GM18861 (cell line): ENCODE measurements around the gene APBA3.

Experiments used
- ATAC-seq: cut with Tn5 transposase; IDR thresholded peaks from one replicate; pipeline ENCODE4 v1.9.1; 2021; ENCODE audit not compliant: unreplicated experiment

Gene APBA3

DNA sequence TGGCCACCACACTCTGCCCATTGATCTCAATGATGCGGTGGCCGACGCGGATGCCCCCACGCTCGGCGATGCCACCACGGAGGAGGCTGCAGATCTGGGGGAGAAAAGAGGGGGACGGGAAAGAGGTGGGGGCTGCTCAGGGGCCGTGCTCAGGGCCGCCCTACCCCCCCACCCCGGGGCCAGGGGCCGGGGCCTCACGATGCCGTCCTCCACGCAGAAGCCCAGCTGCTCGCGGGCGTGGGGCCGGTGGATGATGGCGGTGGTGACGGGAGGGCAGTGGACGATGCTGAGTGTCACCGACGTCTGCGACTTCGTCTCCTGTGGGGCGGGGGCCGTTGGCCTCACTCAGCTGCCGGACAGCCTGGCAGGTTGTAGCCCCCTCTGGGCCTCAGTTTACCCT, 10.3 kb downstream of the APBA3 start:
- no peak for ATAC-seq

DNA sequence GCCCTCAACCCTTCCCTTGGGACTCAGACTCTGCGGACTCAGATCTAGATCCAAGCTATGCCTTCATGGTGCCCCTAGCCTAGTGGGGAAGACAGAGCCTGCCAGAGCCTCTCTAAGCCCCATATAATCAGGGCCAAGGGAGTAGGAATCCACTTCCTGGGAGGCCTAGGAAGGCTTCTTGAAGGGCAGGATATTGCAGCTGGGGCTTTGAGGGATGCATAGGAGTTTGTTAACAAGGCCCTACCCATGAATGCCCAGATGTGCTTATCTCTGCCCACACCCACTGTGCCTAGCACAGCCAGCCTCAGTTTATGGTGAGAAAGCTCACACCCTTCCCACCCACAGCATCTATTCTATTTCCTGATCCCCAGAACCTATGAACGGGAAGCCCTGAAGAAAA, 11.3 kb downstream of the APBA3 start:
- ATAC-seq, result no peak

DNA sequence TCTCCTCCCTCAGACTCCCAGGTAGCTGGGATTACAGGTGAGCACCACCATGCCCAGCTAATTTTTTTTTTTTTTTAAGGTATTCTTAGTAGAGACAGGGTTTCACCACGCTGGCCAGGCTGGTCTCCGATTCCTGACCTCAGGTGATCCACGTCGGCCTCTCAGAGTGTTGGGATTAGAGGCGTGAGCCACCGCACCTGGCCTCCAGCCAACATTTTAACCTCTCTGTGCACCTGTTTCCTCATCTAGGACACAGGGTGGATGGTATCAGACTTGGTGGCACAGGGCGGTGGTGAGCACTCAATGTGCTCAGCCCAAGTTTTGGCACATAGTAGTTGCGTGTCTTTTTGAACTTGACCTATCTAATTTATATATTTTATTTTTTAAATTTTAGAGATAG, 12.5 kb downstream of the APBA3 start:
- ATAC-seq, result no peak

DNA sequence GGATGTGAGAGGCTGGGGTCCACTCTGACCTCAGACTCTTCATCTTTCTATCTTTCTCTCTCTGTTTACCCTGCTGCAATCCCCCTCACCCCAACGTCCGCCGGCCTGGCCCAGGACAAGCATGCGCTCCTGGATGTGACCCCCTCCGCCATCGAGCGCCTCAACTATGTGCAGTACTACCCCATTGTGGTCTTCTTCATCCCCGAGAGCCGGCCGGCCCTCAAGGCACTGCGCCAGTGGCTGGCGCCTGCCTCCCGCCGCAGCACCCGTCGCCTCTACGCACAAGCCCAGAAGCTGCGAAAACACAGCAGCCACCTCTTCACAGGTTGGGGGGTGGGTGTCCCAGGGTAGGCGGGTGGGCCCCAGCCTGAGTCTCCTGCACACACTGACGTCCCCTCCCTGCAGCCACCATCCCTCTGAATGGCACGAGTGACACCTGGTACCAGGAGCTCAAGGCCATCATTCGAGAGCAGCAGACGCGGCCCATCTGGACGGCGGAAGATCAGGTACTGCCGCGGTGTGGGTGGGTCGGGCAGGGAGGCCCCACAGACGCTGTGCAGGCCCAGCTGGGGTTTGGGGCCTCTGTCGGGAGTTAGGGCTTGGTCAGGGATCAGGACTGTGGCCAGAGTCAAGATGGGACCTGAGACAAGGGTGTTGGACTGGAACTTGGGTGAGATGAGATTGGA, 15.0 kb downstream of the APBA3 start:
- no peak for ATAC-seq

DNA sequence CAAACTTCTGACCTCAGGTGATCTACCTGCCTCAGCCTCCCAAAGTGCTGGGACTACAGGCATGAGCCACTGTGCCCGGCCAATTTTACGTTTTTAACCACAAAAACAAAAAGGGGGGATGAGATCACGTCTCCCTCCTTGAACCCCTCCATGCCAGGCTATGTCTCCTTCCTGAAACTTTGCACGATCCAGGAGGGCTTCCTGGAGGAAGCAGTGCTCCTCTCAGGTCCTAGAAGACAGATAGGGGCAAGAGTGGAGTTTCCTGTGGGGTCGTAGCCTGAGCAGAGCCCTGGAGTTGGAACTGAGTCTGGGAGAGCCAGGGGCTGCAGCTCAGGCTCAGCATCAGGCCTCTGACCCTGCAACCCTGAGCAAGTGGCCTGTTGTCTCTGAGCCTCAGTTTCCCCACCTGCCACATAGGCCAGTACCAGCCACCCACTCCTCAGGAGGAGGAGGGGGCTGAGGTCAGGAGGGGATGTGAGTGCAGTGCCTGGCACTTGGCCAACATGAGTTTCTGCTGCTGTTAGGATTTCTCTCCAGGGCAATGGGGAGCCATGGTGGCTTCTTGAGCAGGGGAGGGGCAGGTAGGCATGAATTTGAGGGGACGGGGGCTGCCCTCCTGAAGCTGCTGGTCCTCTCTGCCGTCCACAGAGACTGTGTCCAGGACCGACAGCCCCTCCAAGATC, 16.0 kb downstream of the APBA3 start:
- no peak for ATAC-seq

DNA sequence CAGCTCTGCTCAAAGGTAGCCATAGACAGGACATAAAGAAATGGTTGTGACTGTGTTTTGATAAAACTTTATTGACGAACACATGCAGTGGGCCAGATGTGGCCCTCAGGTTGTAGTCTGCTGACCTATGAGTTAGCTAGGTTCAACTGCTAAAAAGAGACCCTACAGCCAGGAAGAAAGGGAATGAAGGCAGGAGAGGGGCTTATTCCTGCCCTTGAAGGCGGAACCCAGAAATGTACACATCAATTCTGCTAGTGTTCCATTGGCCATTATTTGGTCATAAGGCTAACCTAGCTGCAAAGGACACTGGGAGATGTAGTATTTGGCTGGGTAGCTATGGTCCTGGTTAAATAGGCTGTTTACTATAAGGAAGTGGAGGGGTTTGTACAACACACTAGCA, 18.0 kb downstream of the APBA3 start:
- no peak for ATAC-seq

DNA sequence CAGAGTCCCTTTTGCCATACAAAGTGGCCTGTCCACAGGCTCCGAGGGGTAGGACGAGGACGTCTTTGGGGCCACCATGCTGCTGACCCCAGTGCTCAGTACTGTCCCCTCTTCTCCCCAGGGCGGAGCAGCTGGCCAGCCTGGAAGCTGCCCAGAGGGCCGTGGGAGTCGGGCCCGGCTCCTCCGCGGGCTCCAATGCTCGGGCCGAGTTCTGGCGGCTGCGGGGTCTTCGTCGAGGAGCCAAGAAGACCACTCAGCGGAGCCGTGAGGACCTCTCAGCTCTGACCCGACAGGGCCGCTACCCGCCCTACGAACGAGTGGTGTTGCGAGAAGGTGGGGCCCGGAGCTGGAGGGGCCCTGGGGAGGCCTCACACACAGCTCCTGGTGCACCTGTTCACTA, 21.1 kb downstream of the APBA3 start:
- no peak for ATAC-seq

DNA sequence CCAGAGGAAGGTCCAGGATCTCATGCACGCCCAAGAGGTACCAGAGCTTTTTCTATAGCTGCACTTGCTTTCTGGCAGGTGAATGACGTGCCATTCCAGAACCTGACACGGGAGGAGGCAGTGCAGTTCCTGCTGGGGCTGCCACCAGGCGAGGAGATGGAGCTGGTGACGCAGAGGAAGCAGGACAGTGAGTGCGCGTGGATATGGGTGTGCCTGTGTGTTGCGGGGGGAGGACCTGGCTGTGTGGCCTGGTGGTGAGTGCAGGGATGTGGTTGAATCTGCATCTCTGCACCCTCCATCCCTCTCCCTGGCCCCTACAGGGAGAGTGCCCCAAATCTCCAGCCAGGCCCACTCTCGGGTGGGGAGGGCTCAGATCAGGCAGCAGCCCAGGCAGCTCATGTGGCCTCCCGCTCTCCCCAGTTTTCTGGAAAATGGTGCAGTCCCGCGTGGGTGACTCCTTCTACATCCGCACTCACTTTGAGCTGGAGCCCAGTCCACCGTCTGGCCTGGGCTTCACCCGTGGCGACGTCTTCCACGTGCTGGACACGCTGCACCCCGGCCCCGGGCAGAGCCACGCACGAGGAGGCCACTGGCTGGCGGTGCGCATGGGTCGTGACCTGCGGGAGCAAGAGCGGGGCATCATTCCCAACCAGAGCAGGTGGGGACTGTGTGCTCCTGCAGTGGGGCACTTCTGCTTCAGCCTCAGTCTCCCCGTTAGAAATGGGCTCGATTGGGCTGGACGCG, 22.8 kb downstream of the APBA3 start:
- ATAC-seq, result no peak

DNA sequence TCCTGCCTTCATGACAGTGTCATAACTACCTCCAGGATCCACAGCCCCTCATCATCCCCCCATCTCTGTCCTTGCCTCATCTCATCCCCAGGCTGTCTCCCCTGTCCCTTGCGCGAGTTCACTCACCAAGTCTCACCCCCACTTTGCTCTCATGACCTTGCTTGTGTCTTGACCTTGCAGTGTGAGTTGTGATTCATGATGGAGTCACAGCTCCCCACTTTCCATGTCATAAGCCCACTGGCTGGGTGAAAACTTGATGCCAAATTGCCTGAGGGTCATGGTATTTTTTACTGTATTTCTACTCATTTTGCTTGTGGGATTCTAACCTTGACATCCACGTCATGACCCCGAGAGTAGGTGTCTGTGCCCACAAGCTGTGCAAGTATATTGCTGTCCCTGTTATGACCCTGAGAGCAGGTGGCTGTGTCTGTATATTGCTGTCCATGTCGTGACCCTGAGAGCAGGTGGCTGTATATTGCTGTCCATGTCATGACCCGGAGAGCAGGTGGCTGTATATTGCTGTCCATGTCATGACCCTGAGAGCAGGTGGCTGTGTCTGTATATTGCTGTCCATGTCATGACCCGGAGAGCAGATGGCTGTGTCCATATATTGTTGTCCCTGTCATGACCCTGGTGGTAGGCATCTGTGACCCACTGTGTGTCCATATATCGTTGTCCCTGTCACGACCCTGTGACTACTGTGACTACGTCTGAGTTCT, 23.8 kb downstream of the APBA3 start:
- ATAC-seq, result no peak

DNA sequence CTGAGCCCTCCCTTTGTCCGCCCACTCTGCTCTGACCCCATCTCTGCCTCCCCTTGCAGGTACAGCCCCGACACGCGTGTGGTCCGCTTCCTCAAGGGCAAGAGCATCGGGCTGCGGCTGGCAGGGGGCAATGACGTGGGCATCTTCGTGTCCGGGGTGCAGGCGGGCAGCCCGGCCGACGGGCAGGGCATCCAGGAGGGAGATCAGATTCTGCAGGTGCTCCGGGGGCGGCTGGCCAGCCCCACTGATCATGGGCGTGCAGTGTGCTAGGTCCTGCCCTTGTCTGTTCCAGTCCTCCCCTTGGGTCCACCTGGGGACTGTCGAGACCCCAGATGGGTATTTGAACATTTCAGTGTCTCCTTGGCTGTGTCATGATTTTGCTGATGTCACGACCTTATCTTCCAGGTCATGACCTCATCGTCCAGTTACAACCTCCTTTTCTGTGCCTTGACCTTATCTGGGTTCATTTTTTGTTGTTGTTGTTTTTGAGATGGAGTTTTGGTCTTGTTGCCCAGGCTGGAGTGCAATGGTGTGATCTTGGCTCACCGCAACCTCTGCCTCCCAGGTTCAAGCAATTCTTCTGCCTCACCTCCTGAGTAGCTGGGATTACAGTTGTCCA, 25.3 kb downstream of the APBA3 start:
- no peak for ATAC-seq

DNA sequence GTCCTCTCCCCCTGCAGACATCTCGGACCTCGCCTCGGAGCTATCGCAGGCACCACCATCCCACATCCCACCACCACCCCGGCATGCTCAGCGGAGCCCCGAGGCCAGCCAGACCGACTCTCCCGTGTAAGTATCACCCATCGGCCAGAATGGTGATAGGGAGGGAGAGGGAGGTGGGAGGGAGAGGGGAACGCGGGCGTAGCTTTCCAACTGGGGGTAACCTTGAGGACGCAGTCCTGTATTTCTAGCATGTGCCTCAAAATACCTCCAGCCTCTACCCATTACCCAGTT, 27.2 kb downstream of the APBA3 start:
- no peak for ATAC-seq

DNA sequence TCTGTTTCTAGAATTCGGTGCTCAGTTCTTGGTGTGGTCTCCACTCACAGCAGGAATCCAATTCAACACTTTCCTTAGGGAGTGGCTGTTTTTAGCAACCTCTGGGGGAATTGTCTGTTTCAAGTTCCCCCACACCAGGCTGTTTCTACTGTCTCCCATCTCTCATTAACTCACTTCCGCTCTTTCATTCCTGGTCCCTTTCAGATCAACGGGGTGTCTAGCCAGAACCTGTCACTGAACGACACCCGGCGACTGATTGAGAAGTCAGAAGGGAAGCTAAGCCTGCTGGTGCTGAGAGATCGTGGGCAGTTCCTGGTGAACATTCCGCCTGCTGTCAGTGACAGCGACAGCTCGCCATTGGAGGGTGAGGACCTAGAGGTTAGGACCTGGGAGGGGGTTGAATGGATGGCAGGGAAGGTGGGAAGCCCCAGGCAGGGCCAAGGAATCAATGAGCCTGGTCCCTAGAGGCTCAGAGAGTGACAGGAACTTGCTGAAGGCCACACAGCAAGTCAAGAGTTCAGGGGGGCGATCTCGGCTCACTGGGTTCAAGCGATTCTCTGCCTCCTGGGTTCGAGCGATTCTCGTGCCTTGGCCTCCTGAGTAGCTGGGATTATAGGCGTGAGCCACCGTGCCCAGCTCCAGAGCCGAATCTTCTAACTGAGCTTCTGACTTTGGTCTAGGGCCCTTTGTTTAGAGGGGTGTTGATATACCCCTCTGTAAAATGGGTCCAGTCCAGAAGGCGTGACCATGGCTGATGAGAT, 27.8 kb downstream of the APBA3 start:
- ATAC-seq, result no peak

DNA sequence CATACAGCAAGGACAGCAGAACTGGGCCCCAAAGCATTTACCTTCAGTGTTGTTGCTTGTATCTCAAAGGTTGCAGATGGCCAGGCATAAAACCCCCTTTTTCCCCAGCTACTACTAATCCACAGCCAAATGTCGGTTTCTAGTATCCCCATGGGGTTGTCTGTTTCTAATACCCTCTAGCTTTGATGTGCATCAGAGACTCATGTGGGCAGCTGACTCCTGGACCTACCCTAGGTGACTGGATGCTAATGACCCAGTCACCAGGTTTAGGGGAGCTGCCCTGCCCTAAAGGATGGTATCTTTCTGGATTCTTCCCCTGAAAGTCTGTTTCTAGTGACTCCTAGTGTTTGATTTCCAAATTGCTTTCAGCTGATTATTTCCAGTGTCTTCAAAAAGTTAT, 29.4 kb downstream of the APBA3 start:
- ATAC-seq, result no peak

DNA sequence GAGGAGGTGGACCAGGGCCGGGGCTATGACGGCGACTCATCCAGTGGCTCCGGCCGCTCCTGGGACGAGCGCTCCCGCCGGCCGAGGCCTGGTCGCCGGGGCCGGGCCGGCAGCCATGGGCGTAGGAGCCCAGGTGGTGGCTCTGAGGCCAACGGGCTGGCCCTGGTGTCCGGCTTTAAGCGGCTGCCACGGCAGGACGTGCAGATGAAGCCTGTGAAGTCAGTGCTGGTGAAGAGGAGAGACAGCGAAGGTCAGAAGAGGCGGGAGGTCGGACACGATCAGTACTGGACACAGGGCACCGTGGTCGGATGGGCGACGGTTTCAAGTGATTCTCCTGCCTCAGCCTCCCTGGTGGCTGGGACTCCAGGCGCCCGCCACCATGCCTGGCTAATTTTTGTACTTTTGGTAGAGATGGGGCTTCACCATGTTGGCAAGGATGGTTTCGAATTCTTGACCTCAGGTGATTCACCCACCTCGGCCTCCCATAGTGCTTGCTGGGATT, 31.0 kb downstream of the APBA3 start:
- ATAC-seq, result no peak

DNA sequence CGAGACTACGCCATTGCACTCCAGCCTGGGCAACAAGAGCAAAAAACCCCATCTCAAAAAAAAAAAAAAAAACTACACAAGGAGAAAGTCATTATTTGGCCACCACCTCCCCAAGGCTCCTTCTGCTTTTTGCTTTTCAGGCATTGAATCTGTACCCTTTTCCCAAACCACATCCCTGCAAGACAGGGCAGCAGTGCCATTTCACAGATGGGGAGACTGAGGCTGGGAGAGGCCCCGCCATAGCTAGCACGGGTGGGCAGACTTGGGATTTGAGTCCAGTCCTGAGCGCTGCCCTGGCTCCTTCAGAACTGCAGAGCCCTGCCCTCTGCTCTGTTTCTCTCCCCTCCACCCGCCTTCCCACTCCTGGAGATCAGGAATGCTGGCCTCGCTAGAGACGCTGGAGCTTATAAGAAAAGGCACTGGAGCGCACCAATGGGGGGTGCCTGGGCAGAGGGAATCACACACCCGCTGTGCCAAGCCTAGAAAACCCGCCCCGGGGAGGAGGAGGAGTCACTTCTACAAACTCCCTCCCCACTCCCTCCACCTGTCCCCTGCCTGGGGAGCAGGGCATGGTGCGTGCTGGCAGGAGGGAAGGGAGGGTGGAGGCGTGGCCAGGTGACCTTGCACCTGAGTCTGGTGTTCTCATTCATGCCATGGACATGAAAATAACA, 35.7 kb downstream of the APBA3 start:
- no peak for ATAC-seq

DNA sequence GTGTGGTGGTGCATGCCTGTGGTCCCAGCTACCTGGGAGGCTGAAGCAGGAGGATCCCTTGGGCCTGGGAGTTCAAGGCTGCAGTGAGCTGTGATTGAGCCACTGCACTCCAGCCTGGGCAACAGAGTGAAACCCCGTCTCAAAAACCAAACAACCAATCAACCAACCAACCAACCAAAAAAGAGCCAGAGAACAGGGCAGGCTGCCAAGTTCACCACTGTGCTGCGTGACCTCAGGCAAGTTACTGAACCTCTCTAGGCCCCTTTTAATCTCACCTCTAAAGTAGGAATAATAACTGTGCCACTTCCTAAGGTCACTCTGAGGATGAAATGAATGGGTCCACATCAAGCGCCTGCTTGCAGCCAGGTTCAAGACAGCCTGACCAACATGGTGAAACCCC, 36.4 kb downstream of the APBA3 start:
- no peak for ATAC-seq

DNA sequence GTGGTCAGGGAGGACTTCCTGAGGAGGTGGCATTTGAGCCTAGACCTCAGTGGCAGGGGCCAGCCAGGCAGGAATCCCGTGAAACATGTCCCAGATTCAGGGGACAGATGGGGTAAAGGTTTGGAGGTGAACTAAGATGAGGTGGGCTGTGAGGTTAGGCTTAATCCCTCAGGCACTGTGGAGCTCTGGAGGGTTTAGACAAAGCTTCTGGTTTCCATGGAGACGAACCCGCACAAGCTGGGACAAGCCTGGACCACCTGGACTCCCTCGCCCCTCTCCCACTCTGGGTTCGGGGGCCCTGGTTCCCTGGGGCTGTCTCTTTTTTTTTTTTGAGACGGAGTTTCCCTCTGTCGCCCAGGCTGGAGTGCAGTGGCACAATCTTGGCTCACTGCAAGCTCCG, 37.6 kb downstream of the APBA3 start:
- ATAC-seq, result no peak

DNA sequence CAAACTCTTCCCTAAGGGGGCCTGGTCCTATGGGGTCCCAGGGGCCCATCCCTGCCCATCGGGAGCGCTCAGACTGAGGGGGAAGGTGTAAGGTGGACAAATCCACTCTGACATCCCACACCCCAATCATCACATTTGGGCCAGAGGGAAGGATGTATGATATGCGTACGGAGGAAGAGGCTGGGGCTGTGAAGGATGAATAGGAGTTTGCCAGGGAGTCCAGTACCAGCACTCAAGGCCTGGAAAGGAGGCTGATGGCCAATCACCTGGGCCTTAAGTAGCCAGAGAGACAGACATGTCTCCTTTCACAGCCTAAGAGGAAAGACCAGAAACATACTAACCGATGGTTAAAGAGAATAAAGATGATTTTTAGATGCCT, 38.4 kb downstream of the APBA3 start:
- ATAC-seq, result no peak

DNA sequence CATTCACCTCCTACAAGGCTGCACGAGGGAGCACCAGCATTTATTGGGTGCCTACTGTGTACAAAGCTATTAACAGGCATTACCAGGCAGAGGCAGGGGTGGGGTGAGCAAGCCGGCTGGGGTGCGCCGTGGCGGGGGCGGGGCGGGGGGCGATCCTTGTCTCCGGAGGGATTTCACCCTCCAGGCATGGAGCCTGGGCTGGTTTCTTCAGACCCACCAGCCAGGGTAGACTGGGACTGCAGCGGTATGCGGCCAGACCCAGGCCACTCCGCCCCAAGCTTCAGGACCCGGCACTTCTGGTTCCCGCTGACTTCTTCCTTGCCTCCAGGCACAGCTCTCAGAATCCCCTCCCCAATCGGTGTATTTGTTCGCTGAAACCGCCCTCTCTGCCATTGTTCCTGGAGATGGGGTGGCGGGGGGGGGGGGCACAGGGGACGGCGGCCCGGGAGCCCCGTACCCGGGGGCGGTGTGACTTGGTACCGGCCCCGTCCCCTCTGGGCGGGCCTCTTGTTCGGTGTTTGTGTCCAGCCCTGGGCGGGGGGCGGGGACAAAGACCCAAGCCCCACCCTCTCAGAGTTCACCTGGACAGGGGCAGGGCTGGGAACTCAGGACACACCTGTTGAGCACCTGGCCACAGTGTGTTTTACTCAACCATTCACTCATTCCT, 38.9 kb downstream of the APBA3 start:
- no peak for ATAC-seq
